Glomerular endothelial cell (primary cell): ENCODE results near the gene CXCR4. TPM values are rescaled to one million over a fixed set of nuclear protein-coding genes. Genes with fewer than 3 reads are reported as not detected.
"Not testable (repeated sequence)": the region's sequence is repeated elsewhere in the genome, so short reads cannot be mapped to it uniquely, and the experiment has no call there.

ENCODE experiments used
- DNase-seq: peaks from one replicate; pipeline ENCODE4 v3.0.0-alpha.2; 2011; ENCODE audit warnings: low read depth, low spot score; ENCODE audit errors: extremely low read depth
- total RNA-seq: library from RNA; depleted of rRNA; stranded (reverse); fragments of >200 nt; gene quantifications from 2 replicates; pipeline ENCODE4 v1.2.3, GENCODE V29; 2015

CXCR4 gene
- total RNA-seq, 1 donor from 2014 or later = 211 TPM

GRCh38 chr2:136080114-136080513 lies 37.8 kb downstream of the CXCR4 start:
- no peak for DNase-seq

GRCh38 chr2:136077107-136077506 lies 40.8 kb downstream of the CXCR4 start:
- DNase-seq = no peak

- DNase-seq = no peak
These were observed 42.5 kb downstream of the CXCR4 start for GRCh38 chr2:136075476-136075875.

- no peak for DNase-seq
These were observed 45.3 kb downstream of the CXCR4 start for GRCh38 chr2:136072621-136073020.

- DNase-seq = not testable (repeated sequence)
These were observed 46.1 kb downstream of the CXCR4 start for GRCh38 chr2:136071887-136072286.

- DNase-seq = no peak
These were observed 47.0 kb downstream of the CXCR4 start for GRCh38 chr2:136070913-136071312.

- no peak for DNase-seq
These were observed 48.2 kb downstream of the CXCR4 start for GRCh38 chr2:136069773-136070172.

- DNase-seq = no peak
These were observed 49.2 kb downstream of the CXCR4 start for GRCh38 chr2:136068581-136069227.

- DNase-seq = no peak
These were observed 49.9 kb downstream of the CXCR4 start for GRCh38 chr2:136067897-136068580.

- DNase-seq = no peak
These were observed 50.5 kb downstream of the CXCR4 start for GRCh38 chr2:136067459-136067858.

- DNase-seq = no peak
These were observed 52.0 kb downstream of the CXCR4 start for GRCh38 chr2:136065907-136066306.

- DNase-seq = peak; percentile 45
These were observed 52.6 kb downstream of the CXCR4 start for GRCh38 chr2:136065384-136065783.

Other genes with a start within 250 kb of the CXCR4 start
- 8.3 and 22.5 TPM in 2 replicates for gene MCM6, start 241.7 kb downstream of the CXCR4 start, total RNA-seq
- gene DARS1, start 132.5 kb downstream of the CXCR4 start, total RNA-seq = 40.1 and 49.6 TPM in 2 replicates